Karpas-422 (cell line): ENCODE measurements around the gene SIGLEC8. TPM values are rescaled to one million over a fixed set of nuclear protein-coding genes. Genes with fewer than 3 reads are reported as not detected.
"Not testable (repeated sequence)": the region's sequence is repeated elsewhere in the genome, so short reads cannot be mapped to it uniquely, and the experiment has no call there.

Experiments
- DNase-seq: peaks from one replicate; pipeline ENCODE4 v3.0.0-alpha.2; 2015
- H2AFZ ChIP-seq: fragments of 200-600 bp; sonication (generic); 2 replicates; pipeline ENCODE4 v1.6.1; 2014; ENCODE audit warnings: antibody characterized with exemption, low read length, mixed read lengths
- H3K27ac ChIP-seq: fragments of 200-600 bp; sonication (generic); 2 replicates; pipeline ENCODE4 v1.5.1; 2014; ENCODE audit warnings: mild to moderate bottlenecking, low read length, moderate library complexity
- H3K27me3 ChIP-seq: fragments of 200-600 bp; sonication (generic); 2 replicates; pipeline ENCODE4 v1.6.1; 2014; ENCODE audit warnings: low read length, mixed read lengths
- H3K36me3 ChIP-seq: fragments of 200-600 bp; sonication (generic); 2 replicates; pipeline ENCODE4 v1.6.1; 2014; ENCODE audit warnings: low read length, mixed read lengths; ENCODE audit not compliant: insufficient read depth
- H3K4me1 ChIP-seq: fragments of 200-600 bp; sonication (generic); 2 replicates; pipeline ENCODE4 v1.6.1; 2014; ENCODE audit warnings: mild to moderate bottlenecking, low read length, mixed read lengths
- H3K4me2 ChIP-seq: fragments of 200-600 bp; sonication (generic); 2 replicates; pipeline ENCODE4 v1.6.1; 2014; ENCODE audit warnings: low read length, low read depth, mild to moderate bottlenecking; ENCODE audit not compliant: poor library complexity, severe bottlenecking
- H3K4me3 ChIP-seq: fragments of 200-600 bp; sonication (generic); 2 replicates; pipeline ENCODE4 v1.5.1; 2014; ENCODE audit warnings: mild to moderate bottlenecking, antibody characterized with exemption, low read length, mixed read lengths
- H3K79me2 ChIP-seq: fragments of 200-600 bp; sonication (generic); 2 replicates; pipeline ENCODE4 v1.6.1; 2014; ENCODE audit warnings: mild to moderate bottlenecking, low read length, mixed read lengths
- H3K9ac ChIP-seq: fragments of 200-600 bp; sonication (generic); 2 replicates; pipeline ENCODE4 v1.6.0; 2014; ENCODE audit warnings: low read length
- H3K9me2 ChIP-seq: fragments of 200-600 bp; sonication (generic), shearing (Covaris generic); replicated peaks from 2 replicates; pipeline ENCODE4 v1.6.0; 2014; ENCODE audit warnings: mild to moderate bottlenecking, low read length, moderate library complexity; ENCODE audit not compliant: insufficient read depth
- H3K9me3 ChIP-seq: fragments of 300-700, 200-600 bp; sonication (generic); 2 replicates; pipeline ENCODE4 v1.6.1; 2014; ENCODE audit warnings: low read length, mixed read lengths
- H4K20me1 ChIP-seq: fragments of 200-600 bp; sonication (generic); 2 replicates; pipeline ENCODE4 v1.6.1; 2014; ENCODE audit warnings: mild to moderate bottlenecking, antibody characterized with exemption, low read length, low read depth; ENCODE audit not compliant: insufficient read depth
- total RNA-seq: library from RNA; depleted of rRNA; stranded (reverse); fragments of >200 nt; shearing (Covaris generic); gene quantifications from 2 replicates; pipeline ENCODE4 v1.2.3, GENCODE V29; 2014; ENCODE audit warnings: low replicate concordance

The SIGLEC8 gene
- total RNA-seq, 1 experiment from 2014 or later = not detected

DNA sequence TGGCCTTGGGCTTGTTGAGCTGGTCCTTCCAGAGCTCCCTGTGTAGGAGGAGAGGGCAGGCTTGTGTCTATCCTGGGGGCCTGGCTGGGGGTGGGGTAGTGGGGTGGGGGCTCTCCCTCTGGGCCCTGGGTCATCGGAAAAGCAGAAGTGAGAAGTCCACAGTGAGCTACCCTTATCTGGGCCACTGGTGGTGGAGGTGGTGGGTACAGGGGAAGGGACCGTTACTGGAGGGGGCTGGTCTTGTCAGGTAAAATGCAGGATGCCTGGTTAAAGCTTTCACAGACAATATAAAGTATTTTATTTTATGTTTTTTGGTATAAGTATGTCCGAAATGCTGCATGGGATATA is 40.5 kb downstream of the SIGLEC8 start:
- Histone ChIP-seq H3K79me2 (peaks cover 28% of the 10 kb centered on the region), H3K27me3 (no peaks in the 10 kb centered on the region), H3K9me3 (no peaks in the 10 kb centered on the region), H4K20me1 (peaks cover 5% of the 10 kb centered on the region; the same call in 1 of the 2 replicates), H3K27ac (peak overlapping the region; percentile 96), H3K4me2 (peak overlapping the region; percentile 85), H3K9me2 (no peaks in the 10 kb centered on the region), H3K9ac (peak overlapping the region; percentile 97), H3K36me3 (peaks cover 41% of the 10 kb centered on the region), H2AFZ (no peak overlapping the region), H3K4me1 (peaks cover 84% of the 10 kb centered on the region), H3K4me3 (peak overlapping the region; percentile 80)
- DNase-seq = no peak

GRCh38 chr19:51417107-51417809 is 41.0 kb downstream of the SIGLEC8 start, which contains the start of gene SIGLEC10:
SIGLEC10 (minus strand) TSS chr19:51417642; CDS start chr19:51417581, 61 bp downstream.
- Histone ChIP-seq H3K9ac (peak within 1 kb of the TSS; percentile 97), H3K27ac (peak within 1 kb of the TSS; percentile 96), H3K27me3 (no peaks in the 10 kb centered on the region), H4K20me1 (peaks cover 5% of the 10 kb centered on the region; the same call in 1 of the 2 replicates), H3K9me3 (no peaks in the 10 kb centered on the region), H3K9me2 (no peaks in the 10 kb centered on the region), H3K4me3 (peak within 1 kb of the TSS; percentile 80), H3K79me2 (peaks cover 28% of the 10 kb centered on the region), H3K36me3 (peaks cover 43% of the 10 kb centered on the region), H3K4me1 (peaks cover 87% of the 10 kb centered on the region), H2AFZ (no peak within 1 kb of the TSS), H3K4me2 (peak within 1 kb of the TSS; percentile 85)
- DNase-seq = peak; percentile 98

DNA sequence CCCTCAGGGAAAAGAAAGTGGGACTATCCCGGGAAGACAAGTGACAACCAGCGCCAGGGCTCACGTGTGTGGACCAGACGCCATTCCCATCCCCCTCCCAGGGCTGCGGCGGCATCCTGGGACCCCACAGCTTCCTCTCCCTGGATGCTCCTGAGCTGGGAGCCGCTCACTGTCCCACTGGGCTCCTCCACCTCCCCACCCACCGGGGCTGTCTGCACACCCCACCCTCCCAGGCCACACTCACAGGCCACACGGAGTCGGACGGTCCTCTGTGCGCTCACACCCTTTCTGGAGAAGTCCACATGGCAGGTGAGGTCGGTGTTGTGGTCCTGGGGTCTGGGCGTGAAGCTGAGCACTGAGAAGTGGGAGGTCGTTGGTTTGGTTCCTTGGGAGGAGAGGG is 41.8 kb downstream of the SIGLEC8 start:
- H3K9me2 ChIP-seq, H3K27me3 ChIP-seq, H3K9me3 ChIP-seq, H4K20me1 ChIP-seq, H2AFZ ChIP-seq, DNase-seq: not testable (repeated sequence)
- Histone ChIP-seq H3K4me3 (peak overlapping the region; percentile 80), H3K36me3 (peaks cover 43% of the 10 kb centered on the region), H3K4me1 (peaks cover 85% of the 10 kb centered on the region), H3K27ac (peak overlapping the region; percentile 96), H3K4me2 (peak overlapping the region; percentile 85), H3K9ac (peak overlapping the region; percentile 97), H3K79me2 (peaks cover 28% of the 10 kb centered on the region)

- Histone ChIP-seq H4K20me1 (peaks cover 5% of the 10 kb centered on the region; the same call in 1 of the 2 replicates), H3K4me3 (peak overlapping the region; percentile 80; the same call in 1 of the 2 replicates), H3K27me3 (no peaks in the 10 kb centered on the region), H3K9ac (peak overlapping the region; percentile 97), H3K36me3 (peaks cover 49% of the 10 kb centered on the region), H2AFZ (no peak overlapping the region), H3K9me2 (no peaks in the 10 kb centered on the region), H3K79me2 (peaks cover 28% of the 10 kb centered on the region), H3K27ac (peak overlapping the region; percentile 96), H3K9me3 (no peaks in the 10 kb centered on the region), H3K4me2 (peak overlapping the region; percentile 85), H3K4me1 (peaks cover 83% of the 10 kb centered on the region)
- no peak for DNase-seq
Measured at GRCh38 chr19:51415187-51415586, 43.1 kb downstream of the SIGLEC8 start.

DNA sequence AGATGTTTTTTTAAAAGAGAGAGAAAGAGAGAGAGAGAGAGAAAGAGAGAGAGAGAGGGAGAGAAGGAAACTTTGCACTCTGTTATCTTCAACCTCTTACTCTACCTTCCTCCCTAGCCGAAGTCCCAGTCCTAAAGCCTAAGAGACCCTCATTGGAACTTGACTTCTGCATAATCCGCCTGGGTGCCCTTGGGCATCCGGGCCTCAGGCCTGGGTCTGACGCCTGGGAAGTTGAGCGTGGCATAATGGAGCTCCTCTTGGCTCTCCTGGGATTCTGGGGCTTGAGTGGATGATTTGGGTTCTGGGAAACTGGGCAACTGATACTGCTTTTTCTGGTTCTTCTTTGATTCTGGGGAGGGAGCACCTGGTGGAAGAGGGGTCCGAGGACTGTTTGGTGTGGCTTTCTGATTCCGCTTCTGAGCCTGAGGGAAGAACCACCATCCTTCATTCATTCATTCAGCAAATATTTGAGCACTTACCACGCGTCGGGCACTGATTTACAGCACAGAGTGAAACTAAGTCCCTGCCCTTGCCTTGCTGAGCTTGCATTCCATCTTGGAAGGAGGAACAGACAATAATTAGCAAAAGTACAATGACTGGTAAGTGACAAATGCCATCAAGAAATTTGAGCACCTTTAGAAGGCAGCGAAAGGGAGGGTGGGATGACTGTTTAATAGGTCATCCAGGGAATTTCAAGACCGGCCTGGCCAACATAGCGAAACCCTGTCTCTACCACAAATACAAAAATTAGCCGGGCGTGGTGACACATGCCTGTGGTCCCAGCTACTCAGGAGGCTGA is 47.1 kb downstream of the SIGLEC8 start:
- H3K79me2 ChIP-seq = peaks cover 16% of the 10 kb centered on the region
- H3K36me3 ChIP-seq = peaks cover 40% of the 10 kb centered on the region
- peaks cover 88% of the 10 kb centered on the region for H3K4me1 ChIP-seq
- H3K9me2 ChIP-seq = no peaks in the 10 kb centered on the region
- H3K27me3 ChIP-seq = no peaks in the 10 kb centered on the region
- peaks cover 5% of the 10 kb centered on the region; the same call in 1 of the 2 replicates for H4K20me1 ChIP-seq
- no peak overlapping the region for H2AFZ ChIP-seq
- H3K9ac ChIP-seq = no peak overlapping the region
- H3K27ac ChIP-seq = peak overlapping the region; percentile 96
- peaks cover 3% of the 10 kb centered on the region; the same call in 1 of the 2 replicates for H3K9me3 ChIP-seq
- DNase-seq = peak; percentile 70
- no peak overlapping the region for H3K4me2 ChIP-seq
- no peak overlapping the region for H3K4me3 ChIP-seq

GRCh38 chr19:51407511-51408131 is 50.6 kb downstream of the SIGLEC8 start:
- Histone ChIP-seq H3K4me2 (peak overlapping the region; percentile 74), H3K79me2 (no peaks in the 10 kb centered on the region), H3K4me3 (peak overlapping the region; percentile 35; the same call in 1 of the 2 replicates), H4K20me1 (no peaks in the 10 kb centered on the region), H3K27me3 (no peaks in the 10 kb centered on the region), H3K9me2 (no peaks in the 10 kb centered on the region), H3K4me1 (peaks cover 54% of the 10 kb centered on the region), H3K9ac (peak overlapping the region; percentile 62), H3K36me3 (peaks cover 24% of the 10 kb centered on the region), H2AFZ (no peak overlapping the region), H3K9me3 (peaks cover 16% of the 10 kb centered on the region; the same call in 1 of the 2 replicates), H3K27ac (peak overlapping the region; percentile 96)
- peak; percentile 97 for DNase-seq

GRCh38 chr19:51402117-51402516 is 56.1 kb downstream of the SIGLEC8 start:
- peaks cover 21% of the 10 kb centered on the region for H3K4me1 ChIP-seq
- H3K27me3 ChIP-seq = no peaks in the 10 kb centered on the region
- H3K27ac ChIP-seq = no peak overlapping the region
- no peak overlapping the region for H2AFZ ChIP-seq
- no peak for DNase-seq
- no peaks in the 10 kb centered on the region for H4K20me1 ChIP-seq
- H3K79me2 ChIP-seq = 0 out of 2 replicates have a peak, but pooled peaks cover 2% of the 10 kb centered on the region
- no peak overlapping the region for H3K9ac ChIP-seq
- peaks cover 20% of the 10 kb centered on the region for H3K36me3 ChIP-seq
- no peak overlapping the region for H3K4me2 ChIP-seq
- H3K4me3 ChIP-seq = no peak overlapping the region
- H3K9me2 ChIP-seq = no peaks in the 10 kb centered on the region
- peaks cover 27% of the 10 kb centered on the region for H3K9me3 ChIP-seq
